Common myeloid progenitor, CD34-positive (primary cell): Measurements from ENCODE around the gene PBXIP1.

Source experiments
- CTCF ChIA-PET: fragments of 350-600 bp; sonication (Branson Sonifier 250); formaldehyde crosslinking; loops from one replicate; lab custom pipeline; 2021; ENCODE audit warnings: antibody characterized with exemption; lab: Charles Lee
- POLR2A ChIA-PET: fragments of 350-600 bp; sonication (Branson Sonifier 250); formaldehyde crosslinking; loops from one replicate; lab custom pipeline; 2021; ENCODE audit warnings: antibody characterized with exemption; lab: Charles Lee
- DNase-seq, 3 donors: peaks; one replicate each; pipeline versions ENCODE4 v3.0.0 to v3.0.0-alpha.2; 2013
- H3K27ac ChIP-seq, 2 experiments: 1 replicate in 1 of 2; 2 replicates in 1 of 2; pipeline ENCODE4 v1.7.0; 2013; ENCODE audit warnings: inconsistent platforms in 2 of 2, low read length in 2 of 2, mild to moderate bottlenecking in 2 of 2, low read depth in 1 of 2, moderate library complexity in 1 of 2; ENCODE audit not compliant: severe bottlenecking in 2 of 2, insufficient read depth in 1 of 2, poor library complexity in 1 of 2
- H3K27me3 ChIP-seq, 5 experiments: replicated peaks in 2 of 5; 1 replicate in 3 of 5; 2 replicates in 2 of 5; pipeline versions ENCODE4 v1.6.1 to v1.7.0; 2013; ENCODE audit warnings: low read length in 4 of 5, mild to moderate bottlenecking in 2 of 5, moderate library complexity in 2 of 5, inconsistent platforms in 1 of 5; ENCODE audit not compliant: insufficient read depth in 5 of 5, control insufficient read depth in 4 of 5
- H3K36me3 ChIP-seq, 4 experiments: 1 replicate in 2 of 4; 2 replicates in 2 of 4; pipeline versions ENCODE4 v1.6.1 to v1.7.0; 2013; ENCODE audit warnings: low read length in 3 of 4, control low read depth in 1 of 4, mild to moderate bottlenecking in 1 of 4; ENCODE audit not compliant: control insufficient read depth in 4 of 4, insufficient read depth in 4 of 4
- H3K4me1 ChIP-seq, 4 experiments: 1 replicate in 3 of 4; 2 replicates in 1 of 4; pipeline versions ENCODE4 v1.6.1 to v1.7.1; 2013; ENCODE audit warnings: low read length in 3 of 4, mild to moderate bottlenecking in 3 of 4, control low read depth in 1 of 4, inconsistent platforms in 1 of 4, moderate library complexity in 1 of 4; ENCODE audit not compliant: control insufficient read depth in 4 of 4, insufficient read depth in 4 of 4; ENCODE audit errors: control extremely low read depth in 1 of 4
- H3K4me3 ChIP-seq, 7 experiments: 1 replicate in 4 of 7; 2 replicates in 3 of 7; pipeline versions ENCODE4 v1.5.1 to v1.7.0; 2013; ENCODE audit warnings: mild to moderate bottlenecking in 7 of 7, low read length in 6 of 7, moderate library complexity in 6 of 7, inconsistent platforms in 2 of 7, low read depth in 2 of 7, control low read depth in 1 of 7; ENCODE audit not compliant: insufficient read depth in 4 of 7, control insufficient read depth in 1 of 7; ENCODE audit errors: extremely low read depth in 1 of 7
- H3K9me3 ChIP-seq, 5 experiments: 1 replicate in 4 of 5; 2 replicates in 1 of 5; pipeline versions ENCODE4 v1.6.1 to v1.7.1; 2013; ENCODE audit warnings: low read length in 4 of 5, mild to moderate bottlenecking in 2 of 5, inconsistent platforms in 1 of 5, low read depth in 1 of 5, moderate library complexity in 1 of 5; ENCODE audit not compliant: control insufficient read depth in 4 of 5, insufficient read depth in 2 of 5; ENCODE audit errors: control extremely low read depth in 1 of 5
- WGBS: methylation state at CpG from one replicate; pipeline ENCODE4 v1.1.5; 2013; ENCODE audit not compliant: insufficient coverage; 5-methylcytosine and 5-hydroxymethylcytosine counted together

Gene PBXIP1

GRCh38 chr1:154994591-154994990, 38.7 kb upstream of the PBXIP1 start:
- Histone ChIP-seq H3K36me3 (peaks cover 4 to 24% (median 12%) of the 10 kb centered on the region in 4 experiments), H3K27ac (no peak overlapping the region), H3K4me3 (no peak overlapping the region), H3K27me3 (no peaks in the 10 kb centered on the region), H3K9me3 (no peaks in the 10 kb centered on the region), H3K4me1 (peaks cover 4 to 61% (median 52%) of the 10 kb centered on the region in 4 experiments)
- CTCF ChIA-PET, result interaction anchor here (0.6 to 14.0 kb wide), 23 partner anchors 13 to 103 kb away, joined by 3 to 320 read pairs (median 4); partner anchors contain the start of genes CKS1B, FLAD1, PBXIP1 and PYGO2
- POLR2A ChIA-PET, result interaction anchor here (0.7 to 1.0 kb wide), 2 partner anchors 11 to 23 kb away, joined by 3 read pairs; partner anchors contain the start of gene FLAD1
- WGBS, result 39% methylated on average over 3 of the region's 3 CpGs
- no peak for DNase-seq

GRCh38 chr1:154994269-154994587, 38.3 kb upstream of the PBXIP1 start:
- Histone ChIP-seq H3K36me3 (peaks cover 4 to 27% (median 15%) of the 10 kb centered on the region in 4 experiments), H3K27ac (no peak overlapping the region), H3K27me3 (no peaks in the 10 kb centered on the region), H3K9me3 (no peaks in the 10 kb centered on the region), H3K4me1 (peaks cover 4 to 59% (median 49%) of the 10 kb centered on the region in 4 experiments), H3K4me3 (no peak overlapping the region)
- no peak for DNase-seq
- ChIA-PET CTCF (interaction anchor here (0.8 to 14.0 kb wide), 21 partner anchors 13 to 81 kb away, joined by 3 to 320 read pairs (median 5); partner anchors contain the start of genes CKS1B, FLAD1, PBXIP1 and PYGO2), POLR2A (interaction anchor here (1.0 kb wide), 1 partner anchor 11 kb away, joined by 3 read pairs; the partner anchor contains the start of gene FLAD1)
- 77% methylated on average over 1 of the region's 1 CpG for WGBS

- H3K27me3 ChIP-seq, result no peaks in the 10 kb centered on the region
- H3K4me3 ChIP-seq, result no peak within 1 kb of the TSS
- WGBS, result 93% methylated on average over 5 of the region's 8 CpGs
- no peak for DNase-seq
- POLR2A ChIA-PET, result interaction anchor here (1.0 kb wide), 1 partner anchor 11 kb away, joined by 3 read pairs; the partner anchor contains the start of gene FLAD1
- CTCF ChIA-PET, result interaction anchor here (0.7 to 14.0 kb wide), 24 partner anchors 7 to 87 kb away, joined by 3 to 320 read pairs (median 4); partner anchors contain the start of genes CKS1B, FLAD1, PBXIP1 and PYGO2
- peaks cover 4 to 54% (median 44%) of the 10 kb centered on the region in 4 experiments for H3K4me1 ChIP-seq
- H3K9me3 ChIP-seq, result no peaks in the 10 kb centered on the region
- no peak within 1 kb of the TSS for H3K27ac ChIP-seq
- peaks cover 4 to 32% (median 20%) of the 10 kb centered on the region in 4 experiments for H3K36me3 ChIP-seq
Measured at GRCh38 chr1:154993572-154994268, 37.8 kb upstream of the PBXIP1 start, which contains the start of gene LENEP. Gene LENEP, plus strand, starts transcription at chr1:154993586. Its CDS starts 22 bp downstream, at chr1:154993608.

GRCh38 chr1:154992721-154993571, 37.0 kb upstream of the PBXIP1 start:
- H3K27ac ChIP-seq, result no peak overlapping the region

GRCh38 chr1:154990276-154990675, 34.4 kb upstream of the PBXIP1 start:
- no peak for DNase-seq
- H3K27me3 ChIP-seq, result no peaks in the 10 kb centered on the region
- H3K4me1 ChIP-seq, result peaks cover 0 to 22% (median 15%) of the 10 kb centered on the region in 4 experiments
- ChIA-PET CTCF (interaction anchor here (0.5 to 1.5 kb wide), 5 partner anchors 9 to 38 kb away, joined by 3 to 6 read pairs (median 5); no protein-coding TSS in a partner anchor), POLR2A (interaction anchor here (0.6 kb wide), 1 partner anchor 28 kb away, joined by 3 read pairs; no protein-coding TSS in a partner anchor)
- H3K36me3 ChIP-seq, result peaks cover 6 to 49% (median 34%) of the 10 kb centered on the region in 4 experiments
- H3K9me3 ChIP-seq, result no peaks in the 10 kb centered on the region
- WGBS, result 100% methylated on average over 6 of the region's 8 CpGs
- H3K27ac ChIP-seq, result no peak overlapping the region
- no peak overlapping the region for H3K4me3 ChIP-seq

More at GRCh38 chr1:154992721-154993571, 37.0 kb upstream of the PBXIP1 start:
- 46% methylated on average over 2 of the region's 14 CpGs for WGBS
- Histone ChIP-seq H3K9me3 (no peaks in the 10 kb centered on the region), H3K4me3 (no peak overlapping the region), H3K4me1 (peaks cover 4 to 46% (median 36%) of the 10 kb centered on the region in 4 experiments), H3K36me3 (peaks cover 5 to 40% (median 28%) of the 10 kb centered on the region in 4 experiments), H3K27me3 (no peaks in the 10 kb centered on the region)
- DNase-seq, result no peak
- ChIA-PET POLR2A (no interaction called here), CTCF (interaction anchor here (0.7 to 14.0 kb wide), 12 partner anchors 8 to 86 kb away, joined by 3 to 320 read pairs (median 6); partner anchors contain the start of genes CKS1B, FLAD1, PBXIP1 and PYGO2)

- Histone ChIP-seq H3K4me1 (peaks cover 0 to 19% (median 7%) of the 10 kb centered on the region in 4 experiments), H3K27me3 (no peaks in the 10 kb centered on the region), H3K36me3 (peaks cover 6 to 49% (median 34%) of the 10 kb centered on the region in 4 experiments), H3K9me3 (no peaks in the 10 kb centered on the region), H3K4me3 (no peak overlapping the region), H3K27ac (no peak overlapping the region)
- no peak for DNase-seq
- POLR2A ChIA-PET, result no interaction called here
- CTCF ChIA-PET, result interaction anchor here (1.0 to 20.2 kb wide), 7 partner anchors 8 to 70 kb away, joined by 4 to 320 read pairs (median 6); partner anchors contain the start of genes LENEP and ZBTB7B
- 100% methylated on average over 2 of the region's 3 CpGs for WGBS
Measured at GRCh38 chr1:154989195-154989860, 33.4 kb upstream of the PBXIP1 start.
